ENCODE measurements around the gene DAAM1. TPM values are rescaled to one million over a fixed set of nuclear protein-coding genes. Genes with fewer than 3 reads are reported as not detected.

The DAAM1 gene
- polyA plus RNA-seq, 1 experiment = 4.7 TPM

DNA sequence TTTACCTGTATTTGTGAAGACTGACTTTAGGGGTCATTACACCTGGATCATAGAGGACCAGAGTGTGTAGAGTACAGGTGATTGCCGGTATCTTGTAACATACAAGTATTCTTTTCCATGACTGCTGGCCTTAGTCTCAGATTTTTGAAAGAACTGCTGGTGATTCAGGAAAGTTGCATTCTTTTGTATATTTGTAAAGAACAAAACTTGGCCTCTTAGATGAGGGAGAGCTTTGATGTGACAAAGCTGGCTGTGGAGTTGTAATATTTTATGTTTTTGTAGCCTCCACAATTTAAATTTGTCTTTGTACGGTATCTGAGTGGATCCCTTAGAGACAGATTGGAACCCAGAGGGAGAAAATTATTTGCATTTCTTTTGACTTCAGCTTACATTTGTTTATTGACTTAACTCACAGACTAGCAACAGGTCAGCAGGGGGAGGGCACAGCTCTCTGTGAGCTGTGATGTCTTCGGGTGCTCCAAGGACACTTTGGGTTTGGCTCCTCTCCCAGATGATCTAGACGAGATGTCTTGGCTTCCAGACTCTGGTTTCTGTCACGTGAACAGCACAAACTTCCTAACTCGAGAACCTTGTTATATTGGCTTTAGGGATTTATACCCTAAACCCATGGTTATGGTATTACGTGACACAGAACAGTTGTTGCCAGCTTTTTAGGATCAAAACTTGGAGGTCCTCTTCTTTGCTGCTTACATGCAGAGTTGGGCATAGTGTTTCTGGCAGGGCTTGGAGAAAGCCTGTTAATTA, 65.9 kb downstream of the DAAM1 start:
- ChIA-PET CTCF (interaction anchor here (0.8 to 1.2 kb wide), 2 partner anchors 9 to 13 kb away, joined by 3 read pairs; no protein-coding TSS in a partner anchor), POLR2A (interaction anchor here (1.1 kb wide), 1 partner anchor 21 kb away, joined by 3 read pairs; no protein-coding TSS in a partner anchor)
- Histone ChIP-seq H3K36me3 (ENCODE audit: control insufficient read depth, insufficient read depth, low read length) (no peaks in the 10 kb centered on the region; the same call in 1 of the 2 replicates), H3K4me3 (ENCODE audit: low read depth, low read length) (no peak overlapping the region), H3K27me3 (ENCODE audit: control insufficient read depth, insufficient read depth, low read length) (no peaks in the 10 kb centered on the region)
- DNase-seq (ENCODE audit: low read depth) = peak; percentile 80
- TF ChIP-seq, protein P1, sequence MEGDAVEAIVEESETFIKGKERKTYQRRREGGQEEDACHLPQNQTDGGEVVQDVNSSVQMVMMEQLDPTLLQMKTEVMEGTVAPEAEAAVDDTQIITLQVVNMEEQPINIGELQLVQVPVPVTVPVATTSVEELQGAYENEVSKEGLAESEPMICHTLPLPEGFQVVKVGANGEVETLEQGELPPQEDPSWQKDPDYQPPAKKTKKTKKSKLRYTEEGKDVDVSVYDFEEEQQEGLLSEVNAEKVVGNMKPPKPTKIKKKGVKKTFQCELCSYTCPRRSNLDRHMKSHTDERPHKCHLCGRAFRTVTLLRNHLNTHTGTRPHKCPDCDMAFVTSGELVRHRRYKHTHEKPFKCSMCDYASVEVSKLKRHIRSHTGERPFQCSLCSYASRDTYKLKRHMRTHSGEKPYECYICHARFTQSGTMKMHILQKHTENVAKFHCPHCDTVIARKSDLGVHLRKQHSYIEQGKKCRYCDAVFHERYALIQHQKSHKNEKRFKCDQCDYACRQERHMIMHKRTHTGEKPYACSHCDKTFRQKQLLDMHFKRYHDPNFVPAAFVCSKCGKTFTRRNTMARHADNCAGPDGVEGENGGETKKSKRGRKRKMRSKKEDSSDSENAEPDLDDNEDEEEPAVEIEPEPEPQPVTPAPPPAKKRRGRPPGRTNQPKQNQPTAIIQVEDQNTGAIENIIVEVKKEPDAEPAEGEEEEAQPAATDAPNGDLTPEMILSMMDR (IDR thresholded peaks at IDR 0.05; ENCODE audit: insufficient read depth, low read depth, low read length) = no peak

DNA sequence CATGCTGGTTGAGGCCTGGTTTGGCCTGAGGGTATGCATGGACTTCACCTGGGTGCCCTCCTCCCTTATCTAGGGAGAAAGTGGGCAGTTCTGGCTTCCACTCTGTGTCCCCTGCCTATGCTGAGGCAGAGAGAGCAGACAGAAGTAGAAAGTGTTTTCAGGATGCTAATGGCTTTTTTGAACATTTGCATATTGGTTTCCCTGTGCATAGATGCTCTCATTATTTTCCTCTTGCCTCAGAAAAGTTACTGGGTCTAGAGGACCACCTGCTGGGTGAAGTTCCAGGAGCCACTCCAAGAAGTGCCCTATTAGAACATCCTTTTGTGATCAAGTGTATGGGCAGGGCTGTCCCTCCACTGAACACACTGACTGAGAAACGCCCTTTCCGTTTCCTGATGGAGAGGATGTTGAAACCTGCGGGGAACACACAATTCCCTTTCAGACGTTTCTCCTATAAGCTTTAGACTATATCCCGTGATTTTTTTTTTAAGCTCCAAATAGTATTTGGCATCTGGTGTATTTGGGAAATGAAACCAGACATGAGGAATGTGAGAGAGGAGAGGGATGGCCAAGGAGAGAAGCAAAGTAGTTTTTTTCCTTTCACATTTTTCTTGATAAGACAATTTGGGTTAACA, 66.6 kb downstream of the DAAM1 start:
- no peak for DNase-seq (ENCODE audit: low read depth)
- Histone ChIP-seq H3K27me3 (ENCODE audit: control insufficient read depth, insufficient read depth, low read length) (no peaks in the 10 kb centered on the region), H3K36me3 (ENCODE audit: control insufficient read depth, insufficient read depth, low read length) (no peaks in the 10 kb centered on the region; the same call in 1 of the 2 replicates), H3K4me3 (ENCODE audit: low read depth, low read length) (no peak overlapping the region)
- CTCF ChIA-PET = interaction anchor here (1.2 kb wide), 1 partner anchor 10 kb away, joined by 3 read pairs; no protein-coding TSS in a partner anchor
- POLR2A ChIA-PET = interaction anchor here (0.6 to 1.1 kb wide), 2 partner anchors 20 to 35 kb away, joined by 3 to 4 read pairs; no protein-coding TSS in a partner anchor
- TF ChIP-seq, protein P1 (IDR thresholded peaks at IDR 0.05; ENCODE audit: insufficient read depth, low read depth, low read length) = no peak

DNA sequence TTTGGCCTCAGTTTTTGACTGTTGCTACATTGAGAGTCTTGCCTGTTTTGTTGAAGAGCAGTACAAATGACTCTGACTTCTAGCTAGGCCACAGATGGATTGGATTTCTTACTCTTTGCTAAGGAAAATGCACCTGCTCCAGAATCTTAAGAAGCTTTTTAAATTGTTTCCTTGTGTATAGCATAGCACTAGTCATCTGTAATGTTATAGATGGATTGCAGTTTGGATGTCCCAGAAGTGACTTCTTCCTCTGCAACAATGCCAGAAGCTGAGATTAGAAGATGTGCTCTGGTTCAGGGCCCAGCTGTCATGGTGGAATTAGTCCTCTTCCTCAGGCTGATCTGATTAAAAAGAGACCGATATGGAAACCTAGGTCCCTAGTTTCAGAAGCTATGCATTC, 67.9 kb downstream of the DAAM1 start:
- CTCF ChIA-PET = no interaction called here
- H3K27me3 ChIP-seq (ENCODE audit: control insufficient read depth, insufficient read depth, low read length) = no peaks in the 10 kb centered on the region
- TF ChIP-seq, protein P1 (IDR thresholded peaks at IDR 0.05; ENCODE audit: insufficient read depth, low read depth, low read length) = no peak
- no peaks in the 10 kb centered on the region; the same call in 1 of the 2 replicates for H3K36me3 ChIP-seq (ENCODE audit: control insufficient read depth, insufficient read depth, low read length)
- DNase-seq (ENCODE audit: low read depth) = no peak
- POLR2A ChIA-PET = no interaction called here
- H3K4me3 ChIP-seq (ENCODE audit: low read depth, low read length) = no peak overlapping the region

DNA sequence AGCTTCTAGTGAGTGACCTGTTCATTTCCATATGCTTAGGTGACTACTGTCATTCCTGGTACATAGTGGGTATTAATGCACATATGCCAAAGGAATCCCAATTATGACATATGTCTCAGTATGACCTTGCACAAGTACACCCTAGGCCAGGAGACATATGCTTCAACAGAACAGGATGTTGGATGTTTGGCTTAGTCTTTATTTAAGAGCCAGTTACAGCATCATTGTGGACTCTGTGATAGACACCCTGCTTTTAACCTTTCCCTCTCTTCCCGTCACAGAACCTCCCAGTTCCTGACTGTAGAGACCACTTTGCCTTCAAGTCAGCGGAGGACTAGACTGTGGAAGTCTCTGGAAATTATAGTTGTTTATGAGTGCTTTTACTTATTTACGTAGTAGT, 72.9 kb downstream of the DAAM1 start:
- Histone ChIP-seq H3K36me3 (ENCODE audit: control insufficient read depth, insufficient read depth, low read length) (peaks cover 2% of the 10 kb centered on the region; the same call in 1 of the 2 replicates), H3K4me3 (ENCODE audit: low read depth, low read length) (no peak overlapping the region), H3K27me3 (ENCODE audit: control insufficient read depth, insufficient read depth, low read length) (no peaks in the 10 kb centered on the region)
- ChIA-PET POLR2A (no interaction called here), CTCF (interaction anchor here (1.0 to 2.1 kb wide), 2 partner anchors 9 to 10 kb away, joined by 3 to 6 read pairs; no protein-coding TSS in a partner anchor)
- no peak for DNase-seq (ENCODE audit: low read depth)
- TF ChIP-seq, protein P1 (IDR thresholded peaks at IDR 0.05; ENCODE audit: insufficient read depth, low read depth, low read length) = no peak

Data from BJ (cell line).